Left lung (tissue), 14 donors: Measurements from ENCODE around the gene CD83. TPM values are rescaled to one million over a fixed set of nuclear protein-coding genes. Genes with fewer than 3 reads are reported as not detected.
A peak's percentile ranks its signal among the peaks of the same experiment; 100 is the strongest.

Source experiments
- ATAC-seq: fragments of 200-7000 bp; cut with Tn5 transposase; one replicate; pipeline ENCODE4 v1.9.1; 2020; ENCODE audit warnings: moderate library complexity
- DNase-seq, 4 donors: peaks; one replicate each; pipeline ENCODE4 v3.0.0-alpha.2; 2013 to 2020
- H3K27ac ChIP-seq, 2 donors: fragments of 200-600 bp; sonication (generic) in 1 of 2; one replicate each; pipeline versions ENCODE4 v1.5.0 to v1.8.0; 2020 to 2021
- H3K27me3 ChIP-seq, 2 donors: fragments of 200-600 bp; sonication (generic) in 1 of 2; one replicate each; pipeline versions ENCODE4 v1.5.0 to v1.8.0; 2020 to 2021
- H3K36me3 ChIP-seq, 2 donors: fragments of 200-600 bp; sonication (generic) in 1 of 2; one replicate each; pipeline versions ENCODE4 v1.5.0 to v1.8.0; 2020 to 2021
- H3K4me1 ChIP-seq, 2 donors: fragments of 200-600 bp; one replicate each; pipeline ENCODE4 v1.8.0; 2021
- H3K4me3 ChIP-seq, 2 donors: fragments of 200-600 bp; sonication (generic) in 1 of 2; one replicate each; pipeline versions ENCODE4 v1.5.0 to v1.8.0; 2020 to 2021; ENCODE audit warnings: mild to moderate bottlenecking in 1 of 2
- H3K9me3 ChIP-seq, 2 donors: fragments of 200-600 bp; sonication (generic) in 1 of 2; one replicate each; pipeline versions ENCODE4 v1.5.0 to v1.8.0; 2020 to 2021
- intact Hi-C, 2 donors: fragments of 100-400 bp; cut with DNase I; formaldehyde crosslinking; loops; one replicate each; pipeline versions ENCODE4 v1.11.2 to v1.14.2; 2022
- long read RNA-seq, 12 donors: library from polyadenylated mRNA in 2 of 12; unstranded in 2 of 12; transcript quantifications; one replicate each; pipeline ENCODE4 v2.0.0 and lab custom pipeline, GENCODE V29; 2019 to 2026
- polyA plus RNA-seq, 6 donors: library from polyadenylated mRNA; unstranded; fragments of 120-200 nt; gene quantifications; one replicate each; pipeline ENCODE4 v1.2.1, GENCODE V29; 2013; ENCODE audit not compliant: insufficient read length in 6 of 6
- total RNA-seq, 2 donors: library from RNA; stranded (reverse); fragmentation: NEBNext Ultra II Directional; extraction: Animal tissue kit (Norgen Biotek cat#: 25700); gene quantifications; one replicate each; pipeline ENCODE4 v1.2.1, GENCODE V29; 2021
- TF ChIP-seq, protein P1 (sequence below), 2 donors: fragments of 200-600 bp; sonication (generic) in 1 of 2; IDR thresholded peaks; one replicate each; pipeline versions ENCODE4 v1.5.0 to v1.8.0; 2021; ENCODE audit warnings: antibody characterized with exemption in 2 of 2
- donor health status: DM: no; HTN: yes; CAD: no.
- donor health status: DM: no; HTN: no; CAD: no.

The CD83 gene, protein sequence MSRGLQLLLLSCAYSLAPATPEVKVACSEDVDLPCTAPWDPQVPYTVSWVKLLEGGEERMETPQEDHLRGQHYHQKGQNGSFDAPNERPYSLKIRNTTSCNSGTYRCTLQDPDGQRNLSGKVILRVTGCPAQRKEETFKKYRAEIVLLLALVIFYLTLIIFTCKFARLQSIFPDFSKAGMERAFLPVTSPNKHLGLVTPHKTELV
- total RNA-seq (10 to 100 TPM; 14.2 to 22.1 TPM), polyA plus RNA-seq (10 to 100 TPM; 13.9 to 21.8 (median 17.8) TPM)
- long read RNA-seq, donor 1, transcript CD83-201 (5 exons, 2,471 nt): major isoform, 17 of 17 reads
- long read RNA-seq, donor 1, partial matches to known transcripts: 0 of 17 reads
- long read RNA-seq, donor 1, other reads (novel, unspliced or antisense): 0 of 17 reads
- long read RNA-seq, donor 2, transcript CD83-201 (5 exons, 2,471 nt): major isoform, 8 of 8 reads
- long read RNA-seq, donor 2, partial matches to known transcripts: 0 of 8 reads
- long read RNA-seq, donor 2, other reads (novel, unspliced or antisense): 0 of 8 reads
- long read RNA-seq, donor 3, transcript CD83-201 (5 exons, 2,471 nt): major isoform, 8 of 8 reads
- long read RNA-seq, donor 3, partial matches to known transcripts: 0 of 8 reads
- long read RNA-seq, donor 3, other reads (novel, unspliced or antisense): 0 of 8 reads
- long read RNA-seq, donor 4, partial matches to known transcripts: 1 of 7 reads
- long read RNA-seq, donor 4, other reads (novel, unspliced or antisense): 2 of 7 reads
- long read RNA-seq, donor 5, transcript CD83-201 (5 exons, 2,471 nt): major isoform, 10 of 10 reads
- long read RNA-seq, donor 5, partial matches to known transcripts: 0 of 10 reads
- long read RNA-seq, donor 5, other reads (novel, unspliced or antisense): 0 of 10 reads
- long read RNA-seq, donor 6, transcript CD83-201 (5 exons, 2,471 nt): major isoform, 10 of 10 reads
- long read RNA-seq, donor 6, partial matches to known transcripts: 0 of 10 reads
- long read RNA-seq, donor 6, other reads (novel, unspliced or antisense): 0 of 10 reads
- long read RNA-seq, donor 7, partial matches to known transcripts: 0 of 3 reads
- long read RNA-seq, donor 7, other reads (novel, unspliced or antisense): 0 of 3 reads
- long read RNA-seq, donor 8, partial matches to known transcripts: 0 of 2 reads
- long read RNA-seq, donor 8, other reads (novel, unspliced or antisense): 0 of 2 reads
- long read RNA-seq, donor 9: 0 reads
- long read RNA-seq, donor 10, transcript CD83-201 (5 exons, 2,471 nt): major isoform, 7 of 10 reads
- long read RNA-seq, donor 10, partial matches to known transcripts: 0 of 10 reads
- long read RNA-seq, donor 10, other reads (novel, unspliced or antisense): 3 of 10 reads
- long read RNA-seq, donor 11, transcript CD83-201 (5 exons, 2,471 nt): major isoform, 5 of 31 reads
- long read RNA-seq, donor 11, partial matches to known transcripts: 26 of 31 reads
- long read RNA-seq, donor 11, other reads (novel, unspliced or antisense): 0 of 31 reads
- long read RNA-seq, donor 12, partial matches to known transcripts: 0 of 3 reads
- long read RNA-seq, donor 12, other reads (novel, unspliced or antisense): 0 of 3 reads

DNA sequence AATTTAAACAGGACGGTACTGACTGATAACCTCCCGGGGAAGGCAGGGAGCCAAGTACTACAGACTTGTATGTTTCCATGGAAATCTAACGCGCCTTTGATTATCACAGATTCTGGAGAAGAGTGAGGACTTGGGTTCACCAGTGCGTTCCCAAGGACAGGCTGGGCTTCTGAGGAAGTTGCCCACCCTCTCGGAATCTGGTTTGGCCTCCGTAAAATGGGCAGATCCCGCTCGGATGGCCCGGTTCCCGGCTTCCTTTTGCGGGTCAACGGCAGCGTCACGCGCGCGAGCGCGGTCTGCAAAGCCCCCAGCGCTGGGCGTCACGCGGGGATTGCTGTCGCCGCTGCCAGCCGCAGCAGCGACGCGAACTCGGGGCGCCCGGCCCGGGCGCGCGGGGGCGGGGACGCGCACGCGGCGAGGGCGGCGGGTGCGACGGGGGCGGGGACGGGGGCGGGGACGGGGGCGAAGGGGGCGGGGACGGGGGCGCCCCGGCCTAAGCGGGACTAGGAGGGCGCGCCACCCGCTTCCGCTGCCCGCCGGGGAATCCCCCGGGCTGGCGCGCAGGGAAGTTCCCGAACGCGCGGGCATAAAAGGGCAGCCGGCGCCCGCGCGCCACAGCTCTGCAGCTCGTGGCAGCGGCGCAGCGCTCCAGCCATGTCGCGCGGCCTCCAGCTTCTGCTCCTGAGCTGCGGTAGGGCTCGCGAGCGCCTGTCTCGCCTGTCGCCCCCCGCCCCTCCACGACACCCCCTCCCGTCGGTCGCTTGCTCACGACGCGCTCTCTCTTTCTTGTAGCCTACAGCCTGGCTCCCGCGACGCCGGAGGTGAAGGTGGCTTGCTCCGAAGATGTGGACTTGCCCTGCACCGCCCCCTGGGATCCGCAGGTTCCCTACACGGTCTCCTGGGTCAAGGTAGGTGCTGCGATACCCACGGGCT is at the start of gene CD83:
Gene CD83 (plus strand): TSS at position 615 of the 933 bp plus-strand sequence. CDS start 40 bp downstream, at position 655.
- Histone ChIP-seq H3K4me1 (peaks cover 0 to 43% of the 10 kb centered on the region in 2 donors), H3K36me3 (no peaks in the 10 kb centered on the region), H3K27me3 (no peaks in the 10 kb centered on the region), H3K27ac (peak within 1 kb of the TSS in 1 of 2 donors; percentile 79), H3K9me3 (no peaks in the 10 kb centered on the region), H3K4me3 (peak within 1 kb of the TSS; percentile 44 to 60)
- intact Hi-C loops: no loop called here
- TF ChIP-seq, protein P1, sequence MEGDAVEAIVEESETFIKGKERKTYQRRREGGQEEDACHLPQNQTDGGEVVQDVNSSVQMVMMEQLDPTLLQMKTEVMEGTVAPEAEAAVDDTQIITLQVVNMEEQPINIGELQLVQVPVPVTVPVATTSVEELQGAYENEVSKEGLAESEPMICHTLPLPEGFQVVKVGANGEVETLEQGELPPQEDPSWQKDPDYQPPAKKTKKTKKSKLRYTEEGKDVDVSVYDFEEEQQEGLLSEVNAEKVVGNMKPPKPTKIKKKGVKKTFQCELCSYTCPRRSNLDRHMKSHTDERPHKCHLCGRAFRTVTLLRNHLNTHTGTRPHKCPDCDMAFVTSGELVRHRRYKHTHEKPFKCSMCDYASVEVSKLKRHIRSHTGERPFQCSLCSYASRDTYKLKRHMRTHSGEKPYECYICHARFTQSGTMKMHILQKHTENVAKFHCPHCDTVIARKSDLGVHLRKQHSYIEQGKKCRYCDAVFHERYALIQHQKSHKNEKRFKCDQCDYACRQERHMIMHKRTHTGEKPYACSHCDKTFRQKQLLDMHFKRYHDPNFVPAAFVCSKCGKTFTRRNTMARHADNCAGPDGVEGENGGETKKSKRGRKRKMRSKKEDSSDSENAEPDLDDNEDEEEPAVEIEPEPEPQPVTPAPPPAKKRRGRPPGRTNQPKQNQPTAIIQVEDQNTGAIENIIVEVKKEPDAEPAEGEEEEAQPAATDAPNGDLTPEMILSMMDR (IDR thresholded peaks at IDR 0.05): no peak
- DNase-seq (peak; percentile 63 to 97 (median 80)), ATAC-seq (peak; percentile 94)

DNA sequence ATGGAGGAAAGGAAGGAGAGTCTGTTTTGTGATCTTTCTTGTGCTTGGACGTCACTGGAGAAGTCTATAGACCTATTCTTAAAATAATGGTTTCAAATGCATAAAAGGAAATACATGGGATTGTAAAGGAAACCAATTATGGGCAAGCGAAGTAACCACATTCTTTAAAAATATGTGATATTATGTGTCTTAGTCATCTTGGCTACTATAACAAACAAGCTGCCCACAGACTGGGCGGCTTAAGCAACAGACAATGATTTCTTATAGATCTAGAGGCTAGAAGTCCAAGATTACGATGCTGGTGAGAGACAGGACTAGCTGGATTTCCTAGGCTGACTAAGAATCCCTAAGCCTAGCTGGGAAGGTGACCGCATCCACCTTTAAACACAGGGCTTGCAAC is 49.4 kb upstream of the CD83 start:
- intact Hi-C loops: loop anchor here in 1 of 2 donors (5.0 to 10.0 kb wide), 2 partner anchors 163 to 271 kb away; no protein-coding TSS in a partner anchor
- ATAC-seq: no peak
- TF ChIP-seq, protein P1 (IDR thresholded peaks at IDR 0.05): no peak

GRCh38 chr6:14068623-14069022 is 48.9 kb upstream of the CD83 start:
- H3K4me3 ChIP-seq: no peak overlapping the region
- H3K9me3 ChIP-seq: no peaks in the 10 kb centered on the region
- DNase-seq (no peak), ATAC-seq (no peak)
- no peak overlapping the region for H3K27ac ChIP-seq
- intact Hi-C loops: loop anchor here in 1 of 2 donors (5.0 to 10.0 kb wide), 2 partner anchors 164 to 271 kb away; no protein-coding TSS in a partner anchor
- TF ChIP-seq, protein P1 (IDR thresholded peaks at IDR 0.05): no peak
- no peaks in the 10 kb centered on the region for H3K36me3 ChIP-seq
- H3K27me3 ChIP-seq: peaks cover 0 to 2% of the 10 kb centered on the region in 2 donors
- no peaks in the 10 kb centered on the region for H3K4me1 ChIP-seq

More for the DNA sequence above, 49.4 kb upstream of the CD83 start:
- Histone ChIP-seq H3K36me3 (no peaks in the 10 kb centered on the region), H3K9me3 (no peaks in the 10 kb centered on the region), H3K4me1 (no peaks in the 10 kb centered on the region), H3K4me3 (no peak overlapping the region), H3K27ac (no peak overlapping the region), H3K27me3 (peaks cover 0 to 7% of the 10 kb centered on the region in 2 donors)
- DNase-seq: no peak

GRCh38 chr6:14070457-14070856 is 47.1 kb upstream of the CD83 start:
- no peak for DNase-seq
- no peak for ATAC-seq
- Histone ChIP-seq H3K27me3 (no peaks in the 10 kb centered on the region), H3K36me3 (no peaks in the 10 kb centered on the region), H3K4me3 (no peak overlapping the region), H3K4me1 (peaks cover 0 to 7% of the 10 kb centered on the region in 2 donors), H3K9me3 (no peaks in the 10 kb centered on the region), H3K27ac (no peak overlapping the region)
- TF ChIP-seq, protein P1 (IDR thresholded peaks at IDR 0.05): no peak
- intact Hi-C loops: no loop called here
